Fibroblast of lung (primary cell): Measurements from ENCODE around the gene PRPF6. TPM values are rescaled to one million over a fixed set of nuclear protein-coding genes. Genes with fewer than 3 reads are reported as not detected.

Experiments used
- DNase-seq, 2 donors: peaks; one replicate each; pipeline versions ENCODE4 v3.0.0 to v3.0.0-alpha.2; 2010; ENCODE audit warnings: low read depth in 2 of 2
- H2AFZ ChIP-seq: 2 replicates; pipeline ENCODE4 v1.5.1; 2012; ENCODE audit warnings: low read length, control low read depth, inconsistent platforms
- H3K27ac ChIP-seq: 2 replicates; pipeline ENCODE4 v1.5.1; 2011; ENCODE audit warnings: low read length, control low read depth; ENCODE audit not compliant: insufficient read depth
- H3K27me3 ChIP-seq: 2 replicates; pipeline ENCODE4 v1.5.1; 2011; ENCODE audit warnings: mild to moderate bottlenecking, low read length; ENCODE audit not compliant: control insufficient read depth, insufficient read depth
- H3K36me3 ChIP-seq: 2 replicates; pipeline ENCODE4 v1.5.1; 2011; ENCODE audit warnings: low read length; ENCODE audit not compliant: control insufficient read depth, insufficient read depth
- H3K4me1 ChIP-seq: 2 replicates; pipeline ENCODE4 v1.5.1; 2011; ENCODE audit warnings: low read length; ENCODE audit not compliant: control insufficient read depth, insufficient read depth; ENCODE audit errors: extremely low read depth
- H3K4me2 ChIP-seq: 2 replicates; pipeline ENCODE4 v1.5.1; 2011; ENCODE audit warnings: low read length, control low read depth; ENCODE audit not compliant: insufficient read depth; ENCODE audit errors: extremely low read depth
- H3K4me3 ChIP-seq, 4 experiments: fragments of 200-600 bp in 1 of 4; sonication (generic) in 1 of 4; replicated peaks in 1 of 4; 2 replicates each; pipeline ENCODE4 v1.5.1; 2011 to 2016; ENCODE audit warnings: low read length in 4 of 4, low read depth in 3 of 4, mild to moderate bottlenecking in 3 of 4, control low read depth in 2 of 4, inconsistent platforms in 1 of 4, mixed read lengths in 1 of 4; ENCODE audit not compliant: insufficient read depth in 1 of 4; ENCODE audit errors: control extremely low read depth in 1 of 4
- H3K79me2 ChIP-seq: 2 replicates; pipeline ENCODE4 v1.5.1; 2012; ENCODE audit warnings: mild to moderate bottlenecking, low read length, inconsistent platforms; ENCODE audit not compliant: control insufficient read depth, insufficient read depth
- H3K9ac ChIP-seq: 2 replicates; pipeline ENCODE4 v1.5.1; 2011; ENCODE audit warnings: mild to moderate bottlenecking, low read length, control low read depth; ENCODE audit not compliant: insufficient read depth
- H3K9me3 ChIP-seq: 2 replicates; pipeline ENCODE4 v1.5.1; 2012; ENCODE audit warnings: low read depth, low read length; ENCODE audit not compliant: control insufficient read depth, insufficient read depth
- H4K20me1 ChIP-seq: 2 replicates; pipeline ENCODE4 v1.5.1; 2011; ENCODE audit warnings: low read length; ENCODE audit not compliant: control insufficient read depth, insufficient read depth; ENCODE audit errors: extremely low read depth
- EZH2 ChIP-seq: IDR thresholded peaks from 2 replicates; pipeline ENCODE4 v1.5.1; 2012; ENCODE audit warnings: low read length, control low read depth, mild to moderate bottlenecking; ENCODE audit errors: missing control alignments
- polyA plus RNA-seq, 2 donors: library from polyadenylated mRNA; depleted of rRNA in 1 of 2; stranded (reverse) in 1 of 2; unstranded in 1 of 2; fragments of >200 nt; gene quantifications; 2 replicates each; pipeline ENCODE4 v1.2.1, GENCODE V29; 2011 to 2012; ENCODE audit warnings: missing spikeins in 1 of 2
- total RNA-seq: library from RNA; depleted of rRNA; stranded (reverse); fragments of >200 nt; gene quantifications from 2 replicates; pipeline ENCODE4 v1.2.1, GENCODE V29; 2014
- TF ChIP-seq, protein P1 (sequence below), 2 donors: IDR thresholded peaks in 1 of 2; conservative IDR thresholded peaks in 1 of 2; 1 replicate in 1 of 2; 2 replicates in 1 of 2; pipeline ENCODE4 v1.5.1; 2011 to 2012; ENCODE audit warnings: low read length in 2 of 2, control low read depth in 1 of 2, inconsistent platforms in 1 of 2, low read depth in 1 of 2, mild to moderate bottlenecking in 1 of 2

The PRPF6 gene
- total and polyA plus RNA-seq, 2 donors (not counting 1 experiment from before 2014, with no cell fraction given) = 28.2 to 52.0 TPM

DNA sequence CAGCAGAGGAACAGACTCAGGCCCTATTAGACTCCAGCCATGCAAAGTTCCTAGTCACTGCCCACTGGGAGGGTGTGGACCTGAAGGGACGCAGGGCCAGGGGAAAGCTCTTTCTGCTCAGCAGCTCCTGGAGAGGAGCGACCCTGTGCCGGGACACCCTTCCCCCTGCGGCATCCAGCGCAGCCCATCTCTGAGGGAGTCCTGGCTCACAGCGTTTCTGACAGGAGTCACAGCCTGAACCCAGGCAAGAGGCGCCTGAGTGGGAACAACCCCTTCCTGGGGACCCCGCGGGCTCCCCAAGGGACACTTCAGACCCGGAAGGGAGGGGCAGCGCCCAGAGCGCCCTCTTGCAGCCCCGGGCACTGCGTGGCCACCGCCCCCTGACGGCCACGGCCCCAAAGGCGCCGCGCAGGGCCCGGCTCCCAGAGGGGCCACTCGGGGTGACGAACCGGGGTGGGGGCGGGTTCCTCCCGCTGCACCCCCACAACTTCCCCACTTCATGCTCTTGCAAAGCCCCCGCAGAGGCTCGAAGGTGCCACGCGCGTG lies 25.6 kb upstream of the PRPF6 start:
- no peaks in the 10 kb centered on the region for H4K20me1 ChIP-seq
- peak overlapping the region; percentile 77 for H3K27ac ChIP-seq
- H3K36me3 ChIP-seq = peaks cover 12% of the 10 kb centered on the region
- peak overlapping the region; percentile 87 for H3K9ac ChIP-seq
- peak overlapping the region; percentile 73 to 97 (median 90) for H3K4me3 ChIP-seq
- H2AFZ ChIP-seq = no peak overlapping the region
- H3K4me1 ChIP-seq = peaks cover 28% of the 10 kb centered on the region
- no peaks in the 10 kb centered on the region for H3K27me3 ChIP-seq
- DNase-seq = peak; percentile 28 to 33
- H3K9me3 ChIP-seq = no peaks in the 10 kb centered on the region
- peak overlapping the region; percentile 95 for H3K4me2 ChIP-seq
- TF ChIP-seq, protein P1, sequence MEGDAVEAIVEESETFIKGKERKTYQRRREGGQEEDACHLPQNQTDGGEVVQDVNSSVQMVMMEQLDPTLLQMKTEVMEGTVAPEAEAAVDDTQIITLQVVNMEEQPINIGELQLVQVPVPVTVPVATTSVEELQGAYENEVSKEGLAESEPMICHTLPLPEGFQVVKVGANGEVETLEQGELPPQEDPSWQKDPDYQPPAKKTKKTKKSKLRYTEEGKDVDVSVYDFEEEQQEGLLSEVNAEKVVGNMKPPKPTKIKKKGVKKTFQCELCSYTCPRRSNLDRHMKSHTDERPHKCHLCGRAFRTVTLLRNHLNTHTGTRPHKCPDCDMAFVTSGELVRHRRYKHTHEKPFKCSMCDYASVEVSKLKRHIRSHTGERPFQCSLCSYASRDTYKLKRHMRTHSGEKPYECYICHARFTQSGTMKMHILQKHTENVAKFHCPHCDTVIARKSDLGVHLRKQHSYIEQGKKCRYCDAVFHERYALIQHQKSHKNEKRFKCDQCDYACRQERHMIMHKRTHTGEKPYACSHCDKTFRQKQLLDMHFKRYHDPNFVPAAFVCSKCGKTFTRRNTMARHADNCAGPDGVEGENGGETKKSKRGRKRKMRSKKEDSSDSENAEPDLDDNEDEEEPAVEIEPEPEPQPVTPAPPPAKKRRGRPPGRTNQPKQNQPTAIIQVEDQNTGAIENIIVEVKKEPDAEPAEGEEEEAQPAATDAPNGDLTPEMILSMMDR (conservative IDR thresholded peaks at IDR 0.05 in 1 of 2, IDR thresholded peaks at IDR 0.05 in 1 of 2; ENCODE audit: low read depth in 1 of 2, low read length in 2 of 2) = peak in 1 of 2 donors; percentile 36
- no peak for TF ChIP-seq EZH2
- peaks cover 50% of the 10 kb centered on the region for H3K79me2 ChIP-seq

DNA sequence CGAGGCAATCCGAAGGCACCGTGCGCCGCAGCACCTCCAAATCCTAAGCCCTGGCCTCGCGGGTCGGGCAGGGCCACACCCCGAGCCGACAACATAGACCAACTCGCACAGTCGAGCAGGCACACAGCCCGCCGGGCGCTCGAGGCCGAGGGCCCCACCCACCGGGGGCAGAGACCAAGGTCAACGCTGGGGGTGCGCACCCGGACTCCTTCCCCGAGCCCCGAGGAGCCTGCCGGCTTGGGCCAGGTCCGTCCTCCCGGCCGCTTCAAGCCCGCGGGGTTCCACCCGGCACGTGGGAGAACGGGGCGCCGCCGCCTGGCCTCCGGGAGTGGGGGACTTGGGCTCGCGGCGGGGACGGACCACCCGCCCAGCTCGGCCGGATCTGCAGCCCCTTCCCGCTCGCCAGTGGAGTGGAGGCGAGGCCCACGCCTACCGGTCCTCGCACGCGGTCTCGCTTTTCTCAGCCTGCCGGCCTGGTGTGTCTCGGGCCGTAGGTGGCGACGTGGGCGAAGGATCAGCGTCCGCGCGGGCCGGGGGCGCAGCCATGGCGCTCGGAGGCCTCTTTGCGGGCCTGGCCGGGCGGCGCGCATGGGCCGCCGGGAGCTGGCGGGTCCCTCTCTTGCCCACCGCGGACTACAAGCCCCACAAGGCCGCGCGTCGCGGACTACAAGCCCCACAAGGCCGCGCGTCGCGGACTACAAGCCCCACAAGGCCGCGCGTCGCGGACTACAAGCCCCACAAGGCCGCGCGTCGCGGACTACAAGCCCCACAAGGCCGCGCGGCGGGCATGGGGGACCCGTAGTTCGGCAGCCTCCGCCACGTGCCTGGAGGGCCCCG lies 24.9 kb upstream of the PRPF6 start, which contains the start of gene UCKL1:
UCKL1 (minus strand) TSS at position 590 of the 837 bp plus-strand sequence; CDS start at position 546, 44 bp downstream.
- H3K4me1 ChIP-seq = peaks cover 21% of the 10 kb centered on the region
- no peaks in the 10 kb centered on the region for H3K9me3 ChIP-seq
- H2AFZ ChIP-seq = peak within 1 kb of the TSS; percentile 86
- H3K27ac ChIP-seq = peak within 1 kb of the TSS; percentile 77
- TF ChIP-seq EZH2 = no peak
- TF ChIP-seq, protein P1 (conservative IDR thresholded peaks at IDR 0.05 in 1 of 2, IDR thresholded peaks at IDR 0.05 in 1 of 2; ENCODE audit: low read depth in 1 of 2, low read length in 2 of 2) = no peak
- H3K4me3 ChIP-seq = peak within 1 kb of the TSS; percentile 73 to 97 (median 90)
- H3K36me3 ChIP-seq = peaks cover 12% of the 10 kb centered on the region
- H3K27me3 ChIP-seq = no peaks in the 10 kb centered on the region
- no peaks in the 10 kb centered on the region for H4K20me1 ChIP-seq
- H3K9ac ChIP-seq = peak within 1 kb of the TSS; percentile 87
- DNase-seq = peak; percentile 89 to 93
- H3K4me2 ChIP-seq = peak within 1 kb of the TSS; percentile 95
- peaks cover 43% of the 10 kb centered on the region for H3K79me2 ChIP-seq

DNA sequence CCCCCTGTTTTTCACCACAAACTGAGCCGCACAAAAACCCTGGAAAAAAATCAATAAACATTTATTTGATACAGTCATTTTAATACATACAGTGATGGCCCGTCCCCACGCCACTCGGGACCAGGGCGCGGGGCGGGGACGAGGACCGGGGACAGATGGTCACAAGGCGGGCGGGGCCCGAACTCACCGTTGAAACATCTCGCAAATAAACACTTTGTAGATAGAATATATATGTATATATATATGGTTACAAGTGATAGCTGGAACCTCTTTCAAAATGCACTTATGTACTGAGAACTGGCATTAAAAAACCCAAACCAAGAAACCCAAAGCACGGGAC lies 24.3 kb upstream of the PRPF6 start:
- H2AFZ ChIP-seq = no peak overlapping the region
- peak overlapping the region; percentile 40 for H3K27ac ChIP-seq
- no peak for TF ChIP-seq EZH2
- TF ChIP-seq, protein P1 (conservative IDR thresholded peaks at IDR 0.05 in 1 of 2, IDR thresholded peaks at IDR 0.05 in 1 of 2; ENCODE audit: low read depth in 1 of 2, low read length in 2 of 2) = no peak
- peak overlapping the region; percentile 9 to 70 (median 42) for H3K4me3 ChIP-seq
- H3K36me3 ChIP-seq = peaks cover 14% of the 10 kb centered on the region
- H3K27me3 ChIP-seq = no peaks in the 10 kb centered on the region
- peaks cover 39% of the 10 kb centered on the region for H3K79me2 ChIP-seq
- H3K4me2 ChIP-seq = peak overlapping the region; percentile 72
- H3K9ac ChIP-seq = no peak overlapping the region
- no peaks in the 10 kb centered on the region for H3K9me3 ChIP-seq
- no peak for DNase-seq
- H3K4me1 ChIP-seq = peaks cover 17% of the 10 kb centered on the region
- H4K20me1 ChIP-seq = no peaks in the 10 kb centered on the region
